ENCODE results near the gene ZNF460. TPM values are rescaled to one million over a fixed set of nuclear protein-coding genes. Genes with fewer than 3 reads are reported as not detected.

Gene ZNF460
- total RNA-seq, 1 donor from 2014 or later, result 24.0 TPM

- no peak for DNase-seq
- Histone ChIP-seq H3K4me1 (peaks cover 19% of the 10 kb centered on the region), H3K36me3 (no peaks in the 10 kb centered on the region), H3K27me3 (ENCODE audit: low read depth) (no peaks in the 10 kb centered on the region), H3K27ac (replicated peaks) (no peak overlapping the region), H3K9me3 (replicated peaks) (no peaks in the 10 kb centered on the region), H3K4me3 (no peak overlapping the region)
- intact Hi-C loops (cut with micrococcal nuclease), result no loop called here
- no peak for TF ChIP-seq CTCF (IDR thresholded peaks at IDR 0.05; ENCODE audit: borderline replicate concordance)
Observed at GRCh38 chr19:57342582-57342981, 62.3 kb downstream of the ZNF460 start.

Other genes starting within 250 kb of the ZNF460 start
- not detected for gene USP29, start 160.5 kb upstream of the ZNF460 start, total RNA-seq
- gene ZIM3, start 135.3 kb upstream of the ZNF460 start, total RNA-seq, result not detected
- not detected for gene DUXA, start 113.0 kb upstream of the ZNF460 start, total RNA-seq
- 15.5 TPM for gene ZNF264, start 89.0 kb upstream of the ZNF460 start, total RNA-seq
- 1.2 TPM for gene AURKC, start 49.5 kb upstream of the ZNF460 start, total RNA-seq
- gene ZNF805, start 39.9 kb upstream of the ZNF460 start, total RNA-seq, result 8.4 TPM
- gene ZNF543, start 40.0 kb downstream of the ZNF460 start, total RNA-seq, result 5.7 TPM
- 8.0 TPM for gene ZNF304, start 70.8 kb downstream of the ZNF460 start, total RNA-seq
- gene TRAPPC2B, start 83.1 kb downstream of the ZNF460 start, total RNA-seq, result 11.4 TPM
- 3.6 TPM for gene ZNF547, start 83.1 kb downstream of the ZNF460 start, total RNA-seq
- gene ZNF548, start 109.4 kb downstream of the ZNF460 start, total RNA-seq, result 14.4 TPM
- gene ZNF17, start 130.7 kb downstream of the ZNF460 start, total RNA-seq, result 8.9 TPM
- 3.4 TPM for gene ZNF749, start 154.8 kb downstream of the ZNF460 start, total RNA-seq
- 3.3 TPM for gene VN1R1, start 176.7 kb downstream of the ZNF460 start, total RNA-seq
- gene ZNF772, start 197.1 kb downstream of the ZNF460 start, total RNA-seq, result 22.6 TPM
- gene ZNF419, start 207.3 kb downstream of the ZNF460 start, total RNA-seq, result 9.0 TPM
- 4.1 TPM for gene ZNF773, start 219.5 kb downstream of the ZNF460 start, total RNA-seq
- gene ZNF549, start 246.9 kb downstream of the ZNF460 start, total RNA-seq, result 3.8 TPM